Measurements from ENCODE around the gene MSH5.

MSH5 gene

GRCh38 chr6:31730631-31731086 lies 9.1 kb upstream of the MSH5 start:
- FAIRE-seq (no peak), DNase-seq (ENCODE audit: insufficient read length, low spot score) (no peak)
- no peak for TF ChIP-seq CTCF (IDR thresholded peaks at IDR 0.05; ENCODE audit: insufficient read depth, missing control alignments)

GRCh38 chr6:31732029-31732428 lies 7.8 kb upstream of the MSH5 start:
- FAIRE-seq (no peak), DNase-seq (ENCODE audit: insufficient read length, low spot score) (no peak)
- no peak for TF ChIP-seq CTCF (IDR thresholded peaks at IDR 0.05; ENCODE audit: insufficient read depth, missing control alignments)

GRCh38 chr6:31733734-31734133 lies 6.1 kb upstream of the MSH5 start:
- no peak for TF ChIP-seq CTCF (IDR thresholded peaks at IDR 0.05; ENCODE audit: insufficient read depth, missing control alignments)
- DNase-seq (ENCODE audit: insufficient read length, low spot score): no peak
- no peak for FAIRE-seq

GRCh38 chr6:31734247-31734820 lies 5.5 kb upstream of the MSH5 start:
- no peak for TF ChIP-seq CTCF (IDR thresholded peaks at IDR 0.05; ENCODE audit: insufficient read depth, missing control alignments)
- no peak for DNase-seq (ENCODE audit: insufficient read length, low spot score)
- no peak for FAIRE-seq

GRCh38 chr6:31734821-31735406 lies 4.9 kb upstream of the MSH5 start:
- no peak for TF ChIP-seq CTCF (IDR thresholded peaks at IDR 0.05; ENCODE audit: insufficient read depth, missing control alignments)
- FAIRE-seq (no peak), DNase-seq (ENCODE audit: insufficient read length, low spot score) (no peak)

GRCh38 chr6:31736021-31736767 lies 3.6 kb upstream of the MSH5 start, which contains the start of gene CLIC1:
TSS of gene CLIC1 (minus strand) at chr6:31736530. CDS start at chr6:31736300, 230 bp downstream.
- DNase-seq (ENCODE audit: insufficient read length, low spot score): peak; percentile 89
- no peak for TF ChIP-seq CTCF (IDR thresholded peaks at IDR 0.05; ENCODE audit: insufficient read depth, missing control alignments)
- FAIRE-seq: no peak
